Suprapubic skin (tissue), 4 donors: ENCODE data around the gene TMEM59L. TPM values are rescaled to one million over a fixed set of nuclear protein-coding genes. Genes with fewer than 3 reads are reported as not detected.

ENCODE experiments used
- DNase-seq, 2 donors: peaks; one replicate each; pipeline ENCODE4 v3.0.0-alpha.2; 2019; ENCODE audit warnings: low spot score in 2 of 2
- H3K27ac ChIP-seq: fragments of 200-600 bp; sonication (generic); one replicate; pipeline ENCODE4 v1.5.1; 2019
- H3K27me3 ChIP-seq: fragments of 200-600 bp; sonication (generic); one replicate; pipeline ENCODE4 v1.5.1; 2019
- H3K36me3 ChIP-seq: fragments of 200-600 bp; sonication (generic); one replicate; pipeline ENCODE4 v1.5.1; 2019
- H3K4me1 ChIP-seq: fragments of 200-600 bp; sonication (generic); one replicate; pipeline ENCODE4 v1.5.1; 2019
- H3K4me3 ChIP-seq: fragments of 200-600 bp; sonication (generic); one replicate; pipeline ENCODE4 v1.5.1; 2019; ENCODE audit warnings: mild to moderate bottlenecking
- H3K9me3 ChIP-seq: fragments of 200-600 bp; sonication (generic); one replicate; pipeline ENCODE4 v1.5.1; 2019
- EP300 ChIP-seq: sonication (generic); formaldehyde crosslinking; IDR thresholded peaks from one replicate; pipeline ENCODE4 v1.6.1; 2017; ENCODE audit warnings: antibody characterized with exemption
- POLR2A ChIP-seq, 2 donors: fragments of 450-650 bp; IDR thresholded peaks; one replicate each; pipeline ENCODE4 v1.6.1; 2017; ENCODE audit warnings: antibody characterized with exemption in 2 of 2, mild to moderate bottlenecking in 2 of 2, moderate library complexity in 2 of 2
- POLR2AphosphoS5 ChIP-seq, 3 donors: sonication (generic); formaldehyde crosslinking; IDR thresholded peaks; one replicate each; pipeline ENCODE4 v1.6.1; 2017; ENCODE audit warnings: antibody characterized with exemption in 3 of 3
- WGBS: methylation state at CpG from one replicate; pipeline ENCODE4 v1.1.5; 2018; 5-methylcytosine and 5-hydroxymethylcytosine counted together
- total RNA-seq, 4 donors: library from RNA; depleted of rRNA; stranded (reverse); fragments of >200 nt; gene quantifications; one replicate each; pipeline ENCODE4 v1.1.0, GENCODE V29; 2016
- TF ChIP-seq, protein P1 (sequence below), 2 donors: fragments of 200-600 bp in 1 of 2; fragments of 450-650 bp in 1 of 2; sonication (generic) in 1 of 2; IDR thresholded peaks; one replicate each; pipeline ENCODE4 v1.5.1; 2016 to 2019; ENCODE audit warnings: antibody characterized with exemption in 2 of 2, mild to moderate bottlenecking in 1 of 2, moderate library complexity in 1 of 2

Gene TMEM59L
- total RNA-seq, 4 donors from 2014 or later, result 0.49 to 1.4 (median 0.97) TPM

DNA sequence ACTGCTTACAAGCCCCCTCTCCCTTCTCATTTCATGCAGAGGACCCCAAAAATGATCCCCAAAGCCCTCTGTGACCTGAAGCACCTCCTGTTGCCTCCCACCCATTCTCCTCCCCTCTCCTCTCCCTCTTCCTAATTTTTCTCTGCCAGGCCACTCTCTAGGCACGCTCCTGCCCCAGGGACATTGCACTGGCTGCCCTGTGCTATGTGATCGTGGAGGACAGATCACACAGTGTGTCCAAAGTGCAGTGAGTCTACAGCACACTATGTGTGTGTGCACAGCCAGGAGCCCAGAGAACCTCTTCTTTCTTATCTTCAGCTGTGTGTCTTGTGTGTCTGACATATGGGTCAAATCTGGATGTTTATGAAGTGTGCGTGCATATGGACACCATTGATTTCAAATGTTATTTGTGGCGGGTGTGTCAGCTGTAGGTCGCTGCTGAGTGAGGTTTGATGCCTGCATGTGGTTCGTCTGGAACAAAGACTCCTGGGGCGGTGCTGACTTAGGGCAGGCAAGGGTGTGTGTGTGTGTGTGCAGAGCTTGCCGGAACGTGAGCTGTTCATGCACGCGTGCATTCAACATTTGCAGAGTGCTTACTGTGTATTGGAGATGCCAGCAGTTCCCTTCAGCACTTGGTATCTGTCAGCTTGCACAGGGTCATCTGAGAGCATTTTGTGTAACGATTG lies 22.1 kb downstream of the TMEM59L start:
- WGBS, result 37% methylated on average over 12 of the region's 12 CpGs
- Histone ChIP-seq H3K4me1 (peaks cover 36% of the 10 kb centered on the region), H3K4me3 (no peak overlapping the region), H3K27ac (no peak overlapping the region), H3K27me3 (no peaks in the 10 kb centered on the region), H3K36me3 (no peaks in the 10 kb centered on the region), H3K9me3 (no peaks in the 10 kb centered on the region)
- TF ChIP-seq EP300, result no peak
- no peak for TF ChIP-seq POLR2AphosphoS5 (IDR thresholded peaks at IDR 0.05)
- TF ChIP-seq, protein P1, sequence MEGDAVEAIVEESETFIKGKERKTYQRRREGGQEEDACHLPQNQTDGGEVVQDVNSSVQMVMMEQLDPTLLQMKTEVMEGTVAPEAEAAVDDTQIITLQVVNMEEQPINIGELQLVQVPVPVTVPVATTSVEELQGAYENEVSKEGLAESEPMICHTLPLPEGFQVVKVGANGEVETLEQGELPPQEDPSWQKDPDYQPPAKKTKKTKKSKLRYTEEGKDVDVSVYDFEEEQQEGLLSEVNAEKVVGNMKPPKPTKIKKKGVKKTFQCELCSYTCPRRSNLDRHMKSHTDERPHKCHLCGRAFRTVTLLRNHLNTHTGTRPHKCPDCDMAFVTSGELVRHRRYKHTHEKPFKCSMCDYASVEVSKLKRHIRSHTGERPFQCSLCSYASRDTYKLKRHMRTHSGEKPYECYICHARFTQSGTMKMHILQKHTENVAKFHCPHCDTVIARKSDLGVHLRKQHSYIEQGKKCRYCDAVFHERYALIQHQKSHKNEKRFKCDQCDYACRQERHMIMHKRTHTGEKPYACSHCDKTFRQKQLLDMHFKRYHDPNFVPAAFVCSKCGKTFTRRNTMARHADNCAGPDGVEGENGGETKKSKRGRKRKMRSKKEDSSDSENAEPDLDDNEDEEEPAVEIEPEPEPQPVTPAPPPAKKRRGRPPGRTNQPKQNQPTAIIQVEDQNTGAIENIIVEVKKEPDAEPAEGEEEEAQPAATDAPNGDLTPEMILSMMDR (IDR thresholded peaks at IDR 0.05), result no peak
- TF ChIP-seq POLR2A (IDR thresholded peaks at IDR 0.05), result no peak
- DNase-seq, result no peak

DNA sequence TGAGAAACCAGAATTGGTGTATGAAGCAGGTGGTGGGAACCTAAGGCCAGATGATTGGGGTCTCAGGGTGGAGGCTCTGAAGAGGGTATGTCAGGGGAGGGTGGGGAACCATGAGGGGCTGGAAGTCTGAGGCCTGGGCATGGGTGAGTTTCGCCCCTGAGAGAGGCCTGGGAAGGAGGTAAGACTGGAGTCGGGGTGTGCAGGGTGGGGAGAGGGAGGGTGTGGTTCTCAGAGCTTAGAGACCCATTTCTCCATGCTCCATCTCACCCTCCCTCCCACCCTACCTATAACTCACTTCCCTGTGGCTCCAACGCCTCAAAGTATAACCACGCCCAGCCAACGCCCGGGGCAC lies 23.1 kb downstream of the TMEM59L start:
- peak overlapping the region; percentile 79 for H3K4me3 ChIP-seq
- no peak for DNase-seq
- WGBS, result 17% methylated on average over 5 of the region's 6 CpGs
- no peaks in the 10 kb centered on the region for H3K9me3 ChIP-seq
- TF ChIP-seq POLR2A (IDR thresholded peaks at IDR 0.05) (no peak), POLR2AphosphoS5 (IDR thresholded peaks at IDR 0.05) (no peak), EP300 (no peak)
- TF ChIP-seq, protein P1 (IDR thresholded peaks at IDR 0.05), result no peak
- H3K4me1 ChIP-seq, result peaks cover 36% of the 10 kb centered on the region
- peak overlapping the region; percentile 83 for H3K27ac ChIP-seq
- no peaks in the 10 kb centered on the region for H3K27me3 ChIP-seq
- H3K36me3 ChIP-seq, result no peaks in the 10 kb centered on the region

DNA sequence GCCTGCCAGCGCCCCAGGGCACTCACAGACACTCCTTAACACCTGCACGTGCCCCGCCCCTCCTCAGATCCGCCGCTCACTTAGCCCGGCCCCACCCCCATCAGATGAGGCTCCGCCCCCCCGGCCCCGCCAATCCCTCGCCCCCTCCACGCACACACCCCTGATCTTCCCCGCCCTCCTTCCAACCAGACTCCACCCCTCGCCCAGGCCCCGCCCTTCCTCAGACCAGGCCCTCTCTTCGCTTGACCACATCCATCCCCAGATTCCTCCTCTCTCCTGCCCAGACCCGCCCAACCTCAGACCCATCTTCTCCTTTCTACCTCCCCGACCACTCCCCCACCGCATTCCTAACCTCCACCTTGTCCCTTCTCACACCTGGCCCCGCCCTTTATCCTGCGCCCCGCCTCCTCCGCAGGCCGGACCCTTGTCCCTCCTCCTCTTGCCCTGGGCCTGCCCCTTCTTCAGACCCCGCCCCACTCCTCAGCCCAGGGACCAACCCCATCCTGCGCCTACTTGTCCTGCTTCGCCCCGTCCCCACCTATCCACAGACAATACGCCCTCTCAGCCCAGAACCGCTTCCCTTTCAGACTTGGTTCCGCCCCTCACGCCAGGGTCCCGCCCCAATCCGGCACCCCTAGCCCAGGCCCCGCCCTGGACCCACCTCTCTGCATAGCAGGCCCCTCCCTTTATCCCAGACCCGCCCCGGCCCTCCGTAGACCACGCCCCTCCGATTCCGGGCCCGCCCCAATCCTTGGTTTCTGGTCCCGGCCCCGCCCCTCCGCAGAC lies 23.7 kb downstream of the TMEM59L start:
- H3K27ac ChIP-seq, result peak overlapping the region; percentile 83
- DNase-seq, result peak; percentile 99

DNA sequence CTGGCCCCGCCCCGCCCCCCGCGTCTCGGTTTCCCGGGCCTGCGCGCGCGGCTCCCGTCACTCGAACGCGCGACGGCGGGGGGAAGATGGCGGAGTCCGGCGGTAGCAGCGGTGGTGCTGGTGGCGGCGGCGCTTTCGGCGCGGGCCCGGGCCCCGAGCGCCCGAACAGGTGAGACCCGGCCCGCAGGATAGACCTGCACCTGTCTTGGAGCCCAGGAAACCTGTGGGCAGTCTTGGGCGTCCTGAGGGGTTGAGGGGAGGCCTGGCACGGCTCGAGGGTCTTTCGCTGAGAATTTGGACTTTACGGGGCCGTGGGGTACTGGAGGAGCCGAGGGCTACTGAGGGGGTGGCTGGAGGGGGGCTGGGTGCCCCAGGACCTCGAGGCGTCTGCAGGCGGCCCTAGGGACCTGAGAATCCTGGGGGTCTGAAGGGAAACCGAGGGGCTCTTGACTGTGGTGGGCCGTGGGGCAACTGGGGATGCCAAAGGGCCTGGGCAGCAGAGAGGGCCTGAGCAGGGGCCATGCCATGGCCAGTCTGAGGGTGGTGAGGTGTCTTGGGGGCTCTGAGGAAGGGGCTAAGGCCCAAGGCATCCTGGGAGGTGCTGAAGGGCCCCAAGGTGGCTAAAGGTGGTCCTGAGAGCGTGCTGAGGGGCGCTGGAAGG lies 24.4 kb downstream of the TMEM59L start, which contains the start of gene KLHL26:
Gene KLHL26 (plus strand): TSS at position 60 of the 661 bp plus-strand sequence. CDS start 27 bp downstream, at position 87.
- WGBS, result 17% methylated on average over 8 of the region's 47 CpGs
- peaks cover 36% of the 10 kb centered on the region for H3K4me1 ChIP-seq
- H3K27ac ChIP-seq, result peak within 1 kb of the TSS; percentile 83
- no peaks in the 10 kb centered on the region for H3K9me3 ChIP-seq
- no peak for DNase-seq
- H3K36me3 ChIP-seq, result no peaks in the 10 kb centered on the region
- H3K27me3 ChIP-seq, result no peaks in the 10 kb centered on the region
- TF ChIP-seq EP300 (no peak), POLR2AphosphoS5 (IDR thresholded peaks at IDR 0.05) (peak in 1 of 3 donors; percentile 23)
- H3K4me3 ChIP-seq, result peak within 1 kb of the TSS; percentile 79

More for the DNA sequence above, 23.7 kb downstream of the TMEM59L start:
- peak overlapping the region; percentile 79 for H3K4me3 ChIP-seq
- peaks cover 36% of the 10 kb centered on the region for H3K4me1 ChIP-seq
- under 1% methylated on average over 31 of the region's 44 CpGs for WGBS
- H3K9me3 ChIP-seq, result no peaks in the 10 kb centered on the region
- no peaks in the 10 kb centered on the region for H3K27me3 ChIP-seq
- H3K36me3 ChIP-seq, result no peaks in the 10 kb centered on the region
- TF ChIP-seq POLR2A (IDR thresholded peaks at IDR 0.05) (no peak), EP300 (no peak), POLR2AphosphoS5 (IDR thresholded peaks at IDR 0.05) (no peak)
- TF ChIP-seq, protein P1 (IDR thresholded peaks at IDR 0.05), result no peak

DNA sequence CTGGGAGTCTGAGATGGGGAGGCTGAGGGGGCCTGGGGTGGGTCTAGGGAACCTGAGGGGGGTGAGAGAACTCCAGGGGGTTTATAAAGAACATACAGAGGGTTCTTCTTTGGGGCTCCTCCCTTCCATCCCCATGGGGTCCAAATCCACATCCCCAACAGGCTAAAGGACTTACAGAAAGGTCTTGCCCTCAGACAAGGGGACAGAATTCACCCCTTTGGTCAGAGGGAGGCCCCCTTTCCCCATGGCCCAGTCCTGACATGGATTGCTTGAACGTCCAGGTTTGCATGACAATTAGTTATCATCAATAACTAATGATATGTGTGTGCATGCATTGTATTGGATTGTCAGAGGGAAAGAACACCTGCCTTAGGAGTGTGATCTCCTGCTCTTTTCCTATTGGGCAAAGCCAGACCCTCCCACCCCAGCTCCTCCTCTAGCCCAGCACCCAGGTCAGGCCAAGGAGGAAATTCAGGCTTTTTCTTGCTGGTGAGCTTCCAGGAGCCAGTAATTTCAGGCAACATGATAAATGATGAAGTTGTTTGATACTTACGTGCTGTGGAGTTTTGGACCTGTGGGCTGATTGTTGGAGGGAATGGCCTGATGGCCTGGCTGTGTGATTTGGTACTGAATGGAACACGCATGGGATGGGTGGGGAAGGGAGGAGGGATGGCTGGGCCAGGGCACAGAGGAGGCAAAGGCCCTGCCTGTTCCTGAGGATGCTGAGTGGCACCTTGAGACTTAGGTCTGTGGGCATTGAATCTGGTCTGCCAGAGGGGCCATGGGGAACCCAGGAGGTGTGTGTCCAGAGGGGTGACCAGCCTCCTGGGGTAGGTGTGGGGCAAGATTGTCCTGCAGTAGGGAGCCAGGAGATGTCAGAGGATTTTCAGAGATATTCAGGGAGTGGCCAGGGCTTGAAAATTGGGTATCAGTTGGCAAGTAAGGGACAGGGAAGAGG lies 25.3 kb downstream of the TMEM59L start:
- H3K27me3 ChIP-seq, result no peaks in the 10 kb centered on the region
- no peaks in the 10 kb centered on the region for H3K36me3 ChIP-seq
- DNase-seq, result no peak
- H3K9me3 ChIP-seq, result no peaks in the 10 kb centered on the region
- peaks cover 36% of the 10 kb centered on the region for H3K4me1 ChIP-seq
- peak overlapping the region; percentile 79 for H3K4me3 ChIP-seq
- no peak for TF ChIP-seq EP300
- WGBS, result 14% methylated on average over 3 of the region's 3 CpGs
- H3K27ac ChIP-seq, result peak overlapping the region; percentile 83
